Measurements from ENCODE around the gene SLC6A18.

SLC6A18 gene

GRCh38 chr5:1179383-1179715 lies 45.8 kb upstream of the SLC6A18 start:
- no peak overlapping the region for H3K4me3 ChIP-seq (replicated peaks; ENCODE audit: low read depth, low read length)

DNA sequence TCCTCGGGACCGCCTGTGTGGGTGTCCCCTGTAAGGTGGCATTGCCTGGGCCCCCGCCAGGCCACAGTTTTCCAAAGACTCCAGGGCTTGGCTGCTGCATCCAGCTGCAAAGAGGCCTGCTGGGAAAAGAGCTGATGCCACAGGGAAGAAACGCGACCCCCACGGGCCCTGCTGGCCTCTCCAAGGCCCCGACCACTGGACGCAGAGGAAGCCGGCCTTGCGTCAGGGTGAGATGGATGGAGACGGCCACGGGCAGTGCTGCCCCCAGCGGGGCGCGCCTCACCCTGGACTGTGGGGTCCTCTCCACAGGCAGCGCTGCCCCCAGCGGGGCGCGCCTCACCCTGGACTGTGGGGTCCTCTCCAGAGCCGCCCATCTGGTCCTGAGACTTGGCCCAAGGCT lies 45.1 kb upstream of the SLC6A18 start:
- DNase-seq (ENCODE audit: extremely low read depth, low read depth), result no peak
- H3K4me3 ChIP-seq (replicated peaks; ENCODE audit: low read depth, low read length), result no peak overlapping the region
- no peak for TF ChIP-seq CTCF (IDR thresholded peaks at IDR 0.05; ENCODE audit: low read depth, low read length, missing control alignments)

More at GRCh38 chr5:1179383-1179715, 45.8 kb upstream of the SLC6A18 start:
- no peak for DNase-seq (ENCODE audit: extremely low read depth, low read depth)
- TF ChIP-seq CTCF (IDR thresholded peaks at IDR 0.05; ENCODE audit: low read depth, low read length, missing control alignments), result no peak

DNA sequence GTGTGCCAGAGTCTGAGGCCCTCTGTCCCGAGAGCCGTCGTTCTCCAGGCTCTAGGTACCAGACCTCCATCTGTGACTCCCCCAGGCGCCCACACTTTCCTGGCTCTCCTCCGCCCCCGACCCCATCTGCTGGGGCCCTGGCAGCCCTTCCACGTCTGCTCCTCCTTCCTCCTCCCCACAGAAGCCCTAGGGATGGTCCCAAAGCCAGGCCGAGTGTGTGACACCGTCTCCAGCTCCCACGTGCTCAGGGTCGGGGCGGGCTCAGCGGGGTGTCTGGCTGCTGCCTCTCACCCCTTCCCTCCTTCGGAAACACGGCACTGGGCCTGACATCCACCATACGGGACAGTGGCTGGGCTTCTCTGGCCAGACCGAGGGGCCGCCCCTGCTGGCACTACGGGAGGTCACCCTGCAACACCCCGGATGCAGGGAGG lies 44.3 kb upstream of the SLC6A18 start:
- TF ChIP-seq CTCF (IDR thresholded peaks at IDR 0.05; ENCODE audit: low read depth, low read length, missing control alignments), result no peak
- DNase-seq (ENCODE audit: extremely low read depth, low read depth), result no peak
- no peak overlapping the region for H3K4me3 ChIP-seq (replicated peaks; ENCODE audit: low read depth, low read length)

DNA sequence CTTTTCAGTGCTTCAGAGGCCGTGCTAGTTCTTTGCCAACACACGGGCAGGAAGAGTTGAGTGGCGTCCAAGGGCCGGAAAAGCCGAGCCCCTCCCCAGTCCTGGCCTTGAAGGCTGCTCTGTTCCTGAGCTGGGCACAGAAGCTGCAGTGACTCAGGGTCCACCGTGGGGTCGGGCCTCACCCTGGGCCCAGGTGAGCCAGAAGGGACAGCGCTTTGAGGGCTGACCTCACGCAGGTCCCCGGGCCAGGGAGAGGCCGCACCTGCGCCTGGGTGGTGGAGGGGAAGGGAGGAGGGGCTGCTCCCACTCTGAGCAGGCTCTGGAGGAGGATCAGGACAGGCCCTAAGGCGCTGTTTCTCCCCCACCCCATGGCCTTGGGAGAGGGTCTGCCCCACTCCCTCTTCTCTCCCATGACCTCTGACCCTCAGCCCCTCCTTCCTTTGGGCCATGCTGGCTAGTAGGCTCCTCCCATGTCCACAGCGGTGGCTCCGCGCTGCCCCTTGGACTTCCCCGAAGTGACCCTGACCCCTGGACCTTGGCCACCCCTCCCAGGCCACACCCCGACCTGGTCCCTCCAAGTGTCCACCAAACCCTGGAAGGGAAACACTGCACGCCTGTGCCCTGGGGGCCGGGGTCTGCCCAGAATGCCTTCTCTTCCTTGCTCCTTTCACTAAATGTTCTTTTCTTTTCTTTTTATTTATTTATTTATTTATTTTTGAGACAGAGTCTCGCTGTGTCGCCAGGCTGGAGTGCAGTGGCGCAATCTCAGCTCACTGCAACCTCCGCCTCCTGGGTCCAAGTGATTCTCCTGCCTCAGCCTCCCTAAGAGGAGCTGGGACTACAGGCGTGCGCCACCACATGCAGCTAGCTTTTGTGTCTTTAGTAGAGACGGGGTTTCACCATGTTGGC lies 43.5 kb upstream of the SLC6A18 start:
- no peak for DNase-seq (ENCODE audit: extremely low read depth, low read depth)
- H3K4me3 ChIP-seq (replicated peaks; ENCODE audit: low read depth, low read length), result no peak overlapping the region
- TF ChIP-seq CTCF (IDR thresholded peaks at IDR 0.05; ENCODE audit: low read depth, low read length, missing control alignments), result no peak

GRCh38 chr5:1182360-1182632 lies 42.9 kb upstream of the SLC6A18 start:
- H3K4me3 ChIP-seq (replicated peaks; ENCODE audit: low read depth, low read length), result no peak overlapping the region
- TF ChIP-seq CTCF (IDR thresholded peaks at IDR 0.05; ENCODE audit: low read depth, low read length, missing control alignments), result no peak
- no peak for DNase-seq (ENCODE audit: extremely low read depth, low read depth)

- TF ChIP-seq CTCF (IDR thresholded peaks at IDR 0.05; ENCODE audit: low read depth, low read length, missing control alignments), result no peak
- DNase-seq (ENCODE audit: extremely low read depth, low read depth), result no peak
- H3K4me3 ChIP-seq (replicated peaks; ENCODE audit: low read depth, low read length), result no peak overlapping the region
These were observed 42.4 kb upstream of the SLC6A18 start for GRCh38 chr5:1182633-1183423.

Data from HFF-Myc (cell line).